HG02588 (cell line): ENCODE measurements around the gene FAM117A.
"Not testable (repeated sequence)": the region's sequence is repeated elsewhere in the genome, so short reads cannot be mapped to it uniquely, and the experiment has no call there.

Source experiments
- ATAC-seq: cut with Tn5 transposase; IDR thresholded peaks from one replicate; pipeline ENCODE4 v1.9.1; 2021; ENCODE audit warnings: mild to moderate bottlenecking, moderate library complexity; ENCODE audit not compliant: unreplicated experiment

FAM117A gene

GRCh38 chr17:49764559-49765180 lies 739 bp upstream of the FAM117A start:
- ATAC-seq, result no peak

DNA sequence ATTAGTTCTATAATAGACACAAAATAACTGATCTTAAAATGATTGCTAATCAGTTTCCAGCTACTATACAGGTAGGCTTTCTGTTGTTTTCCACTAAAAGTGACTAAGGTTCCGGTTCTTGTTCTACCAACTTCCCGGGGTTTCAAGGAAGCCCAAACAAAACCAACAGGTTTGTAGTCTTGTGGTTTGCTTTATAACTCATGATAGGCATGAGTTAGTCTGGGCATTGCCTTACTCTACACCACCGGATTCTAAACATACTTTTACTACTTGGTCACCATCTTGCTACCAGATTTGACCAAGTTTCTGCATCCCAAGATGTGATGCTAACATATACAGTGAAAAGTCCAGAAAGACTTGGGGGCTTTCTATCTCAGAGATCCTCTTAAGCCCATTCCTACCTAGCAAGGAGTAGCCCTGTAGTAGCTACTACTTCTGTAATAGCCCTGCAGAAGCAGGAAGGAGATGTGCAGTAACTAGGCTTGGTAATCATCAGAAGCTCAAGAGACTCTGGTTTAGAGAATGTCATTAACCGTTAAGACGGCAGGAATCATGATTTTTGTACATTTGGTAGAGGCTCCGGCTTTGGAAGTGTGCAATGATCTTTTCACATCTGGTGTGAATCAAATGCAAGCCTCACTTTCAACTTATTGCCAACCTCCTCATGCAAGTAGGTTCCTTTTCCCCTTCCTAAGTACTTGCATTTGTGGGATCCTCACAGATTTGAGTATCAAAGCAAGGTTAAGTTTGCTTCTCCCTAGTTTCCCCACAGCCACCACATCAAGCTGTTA lies 1.6 kb downstream of the FAM117A start:
- no peak for ATAC-seq

GRCh38 chr17:49760932-49761558 lies 2.9 kb downstream of the FAM117A start:
- ATAC-seq, result no peak

GRCh38 chr17:49760296-49760695 lies 3.6 kb downstream of the FAM117A start:
- no peak for ATAC-seq

- no peak for ATAC-seq
Observed at GRCh38 chr17:49759203-49759602, 4.7 kb downstream of the FAM117A start.

- ATAC-seq, result not testable (repeated sequence)
Observed at GRCh38 chr17:49758464-49759010, 5.4 kb downstream of the FAM117A start.

DNA sequence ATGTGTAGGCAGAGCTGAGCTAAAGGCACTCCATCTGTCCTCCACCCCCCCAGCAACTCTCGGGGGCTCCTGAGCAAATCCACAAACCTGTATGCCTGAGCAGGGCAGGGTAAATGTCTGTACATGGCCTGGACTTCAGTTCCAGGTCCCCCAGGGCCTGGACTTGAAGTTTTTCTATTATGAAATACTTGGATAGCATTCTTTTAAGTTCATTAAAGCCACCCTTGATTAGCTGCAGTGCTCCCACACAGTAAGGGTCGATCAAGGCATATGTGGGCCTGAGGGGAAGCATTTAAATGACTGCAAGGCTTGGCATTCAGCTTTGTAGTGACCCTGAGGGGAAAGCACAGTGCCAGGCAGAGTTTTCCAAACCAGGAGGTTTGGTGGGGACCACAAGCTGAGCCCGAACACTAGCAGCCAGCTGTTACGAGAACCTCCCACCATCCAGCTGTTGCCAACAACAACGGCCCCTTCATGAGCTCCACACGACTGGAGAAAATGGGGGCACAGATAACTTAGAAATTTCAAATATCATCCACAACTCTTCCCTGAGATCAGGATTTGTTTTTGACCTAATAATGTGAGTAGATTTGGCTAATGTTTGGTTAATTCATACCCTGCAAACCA lies 6.7 kb downstream of the FAM117A start:
- no peak for ATAC-seq

GRCh38 chr17:49756323-49757150 lies 7.4 kb downstream of the FAM117A start:
- no peak for ATAC-seq

- ATAC-seq, result no peak
Observed at GRCh38 chr17:49755663-49756283, 8.2 kb downstream of the FAM117A start.

DNA sequence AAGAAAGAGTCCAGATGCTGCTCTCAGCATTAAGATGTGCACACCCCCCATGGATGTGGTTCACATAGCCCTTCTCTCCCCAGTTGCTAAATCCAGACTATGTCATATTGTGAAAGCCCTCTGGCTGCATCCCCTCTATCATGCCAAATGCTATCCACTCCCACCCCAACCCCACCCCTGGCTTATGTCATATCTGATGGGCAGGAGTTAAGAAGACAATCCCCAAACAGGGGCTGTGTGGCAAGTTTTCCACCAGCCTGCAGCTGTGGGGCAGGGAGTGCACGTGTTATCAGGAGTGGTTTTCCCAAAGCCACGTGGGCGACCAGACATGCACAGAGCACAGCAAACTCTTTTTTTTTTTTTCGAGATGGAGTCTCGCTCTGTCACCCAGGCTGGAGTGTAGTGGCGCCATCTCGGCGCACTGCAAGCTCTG lies 10.0 kb downstream of the FAM117A start:
- ATAC-seq, result no peak

GRCh38 chr17:49752508-49752907 lies 11.4 kb downstream of the FAM117A start:
- ATAC-seq, result no peak

- ATAC-seq, result no peak
Observed at GRCh38 chr17:49749730-49750129, 14.2 kb downstream of the FAM117A start.

DNA sequence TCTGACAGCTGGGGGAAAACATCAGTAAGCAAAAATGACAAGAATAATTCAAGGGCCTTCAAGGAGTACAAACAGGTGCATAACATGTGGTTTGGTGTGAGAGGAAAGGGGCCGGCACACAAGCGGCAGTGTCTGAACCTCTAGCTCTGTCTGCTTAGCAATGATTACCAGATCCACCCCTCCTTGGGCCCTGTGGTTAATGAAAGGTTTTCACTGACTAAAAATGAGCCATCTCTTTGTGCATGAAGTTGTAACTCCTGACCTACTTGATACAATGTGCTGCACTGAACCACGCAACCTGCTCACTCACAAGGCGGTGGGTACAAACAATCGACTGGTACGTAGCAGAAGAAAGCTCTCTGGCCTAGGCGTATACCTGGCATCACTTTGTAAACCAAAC lies 15.1 kb downstream of the FAM117A start:
- peak; percentile 73 for ATAC-seq

GRCh38 chr17:49748223-49748622 lies 15.7 kb downstream of the FAM117A start:
- no peak for ATAC-seq

GRCh38 chr17:49747632-49748031 lies 16.3 kb downstream of the FAM117A start:
- ATAC-seq, result no peak

DNA sequence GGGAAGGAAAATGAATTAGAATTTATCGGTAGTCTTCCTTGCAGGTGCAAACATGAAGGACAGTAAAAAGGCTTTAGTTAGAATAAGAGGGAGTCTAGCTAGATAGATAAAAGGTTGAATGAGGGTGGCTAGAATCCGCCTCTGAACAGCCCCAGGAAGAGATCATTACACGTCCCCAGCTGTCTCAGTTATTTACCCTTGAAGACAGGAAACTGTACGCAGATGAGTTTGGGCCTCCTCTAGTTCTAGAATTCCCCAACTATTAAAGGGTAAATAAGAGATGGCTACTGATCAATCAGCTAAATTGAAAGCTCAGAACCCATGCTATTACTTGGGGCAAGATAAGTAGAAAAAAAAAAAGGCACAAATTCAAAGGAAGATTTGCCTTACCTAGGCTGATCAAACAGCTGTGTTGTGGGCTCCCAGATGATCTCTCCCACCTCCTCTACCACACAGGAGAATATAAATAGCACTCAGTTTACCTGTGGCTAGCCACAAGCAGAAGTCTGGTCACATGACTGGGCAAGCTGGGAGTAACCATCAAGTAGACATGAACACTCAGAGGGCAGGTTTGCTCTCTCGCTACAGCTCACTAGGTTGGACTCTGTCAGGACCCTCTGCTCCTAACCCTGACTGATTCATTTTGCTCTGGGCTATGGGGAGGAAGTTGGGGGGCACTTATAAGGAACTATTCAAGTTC lies 17.0 kb downstream of the FAM117A start:
- peak; percentile 49 for ATAC-seq

DNA sequence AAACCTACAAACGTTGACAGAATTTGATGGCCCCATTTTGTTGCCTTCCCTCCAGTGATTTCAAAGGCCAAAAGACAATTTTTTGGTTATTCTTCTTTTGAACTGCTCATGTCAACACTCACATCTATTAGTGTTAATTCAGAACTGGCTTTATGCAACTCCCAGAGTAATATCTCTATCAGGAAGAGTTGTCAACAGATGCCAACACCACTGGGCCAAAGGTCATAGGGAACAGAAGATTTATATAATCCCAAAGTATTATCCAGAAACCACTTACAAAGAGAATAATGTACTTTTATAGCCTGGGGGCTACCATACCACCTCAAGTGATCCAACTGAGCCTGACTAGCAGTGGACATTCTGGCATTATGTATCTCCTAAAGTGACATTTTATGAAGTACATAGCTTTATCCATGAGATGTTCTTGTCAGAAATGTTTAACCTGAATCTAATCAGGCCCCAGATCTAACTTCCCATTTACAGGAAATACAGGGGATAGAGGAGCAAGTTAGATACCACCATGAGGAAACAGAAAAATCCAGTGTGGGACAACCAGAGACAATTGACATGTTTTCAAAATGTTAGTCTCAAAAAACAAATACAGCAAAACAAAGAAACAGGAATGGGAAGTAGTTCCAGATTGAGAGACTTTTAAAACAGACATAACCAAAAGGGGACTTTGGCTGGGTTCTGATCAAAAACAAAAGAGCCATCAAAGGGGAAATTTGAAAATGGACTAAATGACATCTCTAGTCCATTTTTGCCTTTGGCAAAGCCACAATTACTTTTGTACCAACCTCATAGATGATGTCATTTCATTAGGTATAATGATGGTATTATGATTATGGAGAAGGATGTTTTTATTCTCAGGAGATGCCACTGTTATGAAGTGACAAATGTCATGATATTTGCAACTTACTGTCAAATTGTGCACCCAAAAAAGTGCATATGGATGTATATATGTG lies 18.5 kb downstream of the FAM117A start:
- no peak for ATAC-seq

- no peak for ATAC-seq
Observed at GRCh38 chr17:49742166-49742638, 21.7 kb downstream of the FAM117A start.
